Sciatic nerve (tissue), 2 donors: Measurements from ENCODE around the gene DALRD3. TPM values are rescaled to one million over a fixed set of nuclear protein-coding genes. Genes with fewer than 3 reads are reported as not detected.

Experiments
- ATAC-seq: fragments of 200-7000 bp; cut with Tn5 transposase; one replicate; pipeline ENCODE4 v1.9.1; 2020; ENCODE audit warnings: mild to moderate bottlenecking, moderate library complexity
- DNase-seq: peaks from one replicate; pipeline ENCODE4 v3.0.0-alpha.2; 2020; ENCODE audit warnings: low spot score
- intact Hi-C: fragments of 100-400 bp; cut with DNase I; formaldehyde crosslinking; loops from one replicate; pipeline ENCODE4 v1.14.2; 2022
- total RNA-seq: library from RNA; stranded (reverse); fragmentation: NEBNext Ultra II Directional; extraction: Animal tissue kit (Norgen Biotek cat#: 25700); gene quantifications from one replicate; pipeline ENCODE4 v1.2.1, GENCODE V29; 2021
- donor health status: DM: no; HTN: no; CAD: no.
- donor health status: DM: no; HTN: no; CAD: no.

Gene DALRD3
- total RNA-seq, 1 donor from 2014 or later, result 18.7 TPM

DNA sequence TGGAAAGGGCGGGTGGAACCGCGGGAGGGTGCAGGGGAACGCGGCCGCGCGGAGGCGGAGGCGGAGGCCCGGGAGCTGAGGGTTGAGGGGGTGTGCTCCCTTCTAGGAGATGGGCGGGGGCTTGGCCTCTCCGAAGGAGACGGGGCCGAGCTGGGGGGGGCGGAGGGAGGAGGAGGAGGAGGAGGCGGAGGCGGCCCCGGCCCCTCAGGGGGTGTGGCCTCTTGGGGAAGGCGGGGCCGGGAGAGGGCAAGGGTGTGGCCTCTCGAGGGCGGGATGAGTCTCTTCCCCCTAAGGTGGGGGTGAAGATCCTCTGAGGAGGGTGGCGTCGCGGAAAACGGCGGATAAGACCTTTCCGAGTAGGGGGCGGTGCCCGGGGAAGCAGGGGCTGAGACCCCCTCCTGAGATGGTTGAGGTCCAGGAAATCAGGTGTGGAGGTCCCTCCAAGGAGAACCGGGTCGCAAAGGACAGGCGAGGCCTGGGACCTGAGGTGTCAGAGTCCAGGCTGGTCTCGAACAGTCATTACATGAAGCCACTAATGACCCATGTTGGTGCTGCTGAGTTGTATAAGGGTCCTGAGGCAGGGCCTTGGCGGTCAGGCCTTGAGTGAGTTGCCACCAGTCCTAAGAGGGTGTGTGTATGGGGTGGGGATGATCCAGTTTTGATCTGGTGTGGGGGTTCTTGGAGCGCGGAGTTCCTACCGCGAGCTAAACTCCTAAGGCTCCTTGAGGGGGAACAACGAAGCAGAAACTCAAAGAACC is 10.4 kb downstream of the DALRD3 start:
- intact Hi-C loops, result no loop called here
- DNase-seq (peak; percentile 95), ATAC-seq (peak; percentile 88)

GRCh38 chr3:49007068-49007770 is 11.2 kb downstream of the DALRD3 start, which contains the start of gene WDR6:
Gene WDR6, plus strand, starts transcription at chr3:49007391. Its CDS starts 41 bp downstream, at chr3:49007432.
- intact Hi-C loops, result no loop called here
- peak; percentile 98 for DNase-seq
- ATAC-seq, result peak; percentile 95

DNA sequence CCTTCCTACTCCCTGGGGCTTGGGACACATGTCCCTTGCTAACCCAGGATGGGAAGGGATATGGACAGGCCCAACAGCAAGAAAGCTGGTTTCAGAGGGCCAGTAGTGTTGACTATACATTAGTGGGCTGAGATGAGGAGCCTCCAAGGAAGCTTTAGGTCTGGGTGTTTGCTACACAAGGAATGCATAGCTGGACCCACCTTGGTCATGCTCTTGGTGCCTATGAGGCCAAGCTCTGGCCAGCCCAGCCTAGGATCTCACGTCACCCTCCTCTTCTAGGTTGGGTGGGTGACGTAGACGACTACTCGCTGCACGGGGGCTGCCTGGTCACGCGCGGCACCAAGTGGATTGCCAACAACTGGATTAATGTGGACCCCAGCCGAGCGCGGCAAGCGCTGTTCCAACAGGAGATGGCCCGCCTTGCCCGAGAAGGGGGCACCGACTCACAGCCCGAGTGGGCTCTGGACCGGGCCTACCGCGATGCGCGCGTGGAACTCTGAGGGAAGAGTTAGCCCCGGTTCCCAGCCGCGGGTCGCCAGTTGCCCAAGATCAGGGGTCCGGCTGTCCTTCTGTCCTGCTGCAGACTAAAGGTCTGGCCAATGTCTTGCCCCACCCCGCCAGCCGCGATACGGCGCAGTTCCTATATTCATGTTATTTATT is 11.8 kb downstream of the DALRD3 start:
- intact Hi-C loops, result no loop called here
- DNase-seq (peak; percentile 81), ATAC-seq (peak; percentile 47)

DNA sequence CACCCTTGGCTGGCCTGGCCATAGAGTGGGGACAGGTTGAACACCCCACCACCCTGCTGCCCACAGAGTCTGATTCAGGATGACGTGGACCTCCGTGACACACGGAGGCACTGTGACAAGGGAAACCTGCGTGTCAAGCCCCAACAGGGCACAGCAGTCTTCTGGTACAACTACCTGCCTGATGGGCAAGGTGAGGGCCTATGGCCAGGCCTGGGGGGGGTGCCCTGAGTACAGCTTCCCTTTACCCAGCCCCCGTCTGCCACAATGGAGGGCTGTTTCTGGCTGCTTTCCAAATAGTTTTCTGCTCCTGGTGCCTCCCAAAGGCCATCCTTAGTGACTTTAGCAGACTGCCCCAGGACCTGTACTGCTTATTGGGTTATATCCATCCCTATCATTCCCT is 12.4 kb downstream of the DALRD3 start:
- intact Hi-C loops, result no loop called here
- ATAC-seq (no peak), DNase-seq (no peak)

- no peak for ATAC-seq
- intact Hi-C loops, result no loop called here
Measured at GRCh38 chr3:49005303-49005680, 13.1 kb downstream of the DALRD3 start.

DNA sequence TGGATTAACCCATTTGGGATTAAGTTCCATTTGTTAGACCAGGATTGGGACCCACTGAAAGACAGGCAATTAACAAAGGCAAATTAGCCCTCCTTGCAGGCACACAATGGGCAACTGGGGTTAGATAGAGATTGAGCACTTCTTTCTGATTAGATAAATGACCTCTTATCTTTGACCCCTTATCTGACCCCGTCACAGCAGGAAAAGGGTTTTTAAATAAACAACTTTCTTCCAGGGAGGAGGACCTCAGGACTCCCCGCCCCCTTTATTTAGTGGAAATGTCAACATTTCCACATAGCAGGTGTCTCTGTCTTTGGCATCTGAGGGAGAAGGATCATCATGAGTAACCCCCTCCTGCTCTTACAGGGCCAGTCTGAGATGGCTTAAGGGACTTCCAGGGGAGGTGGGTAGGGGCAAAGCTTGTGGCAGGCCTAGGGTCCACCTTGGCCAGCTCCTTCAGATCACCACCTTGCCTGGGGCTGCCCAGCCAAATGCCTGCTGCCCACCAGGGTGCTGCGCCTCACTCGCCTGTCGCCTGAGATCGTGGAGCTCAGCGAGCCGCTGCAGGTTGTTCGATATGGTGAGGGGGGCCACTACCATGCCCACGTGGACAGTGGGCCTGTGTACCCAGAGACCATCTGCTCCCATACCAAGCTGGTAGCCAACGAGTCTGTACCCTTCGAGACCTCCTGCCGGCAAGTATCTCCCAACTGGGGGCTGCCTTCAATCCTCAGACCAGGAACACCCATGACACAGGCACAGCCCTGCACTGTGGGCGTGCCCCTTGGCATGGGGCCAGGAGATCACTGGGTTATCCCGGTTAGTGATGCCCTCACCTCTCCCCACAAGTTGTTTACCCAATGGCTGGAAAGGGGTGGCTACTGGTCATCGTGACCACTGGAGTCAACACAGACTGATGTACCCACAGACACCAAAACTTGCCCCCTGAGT is 13.8 kb downstream of the DALRD3 start:
- ATAC-seq, result no peak
- intact Hi-C loops, result no loop called here
- DNase-seq, result no peak

More at GRCh38 chr3:49005303-49005680, 13.1 kb downstream of the DALRD3 start:
- no peak for DNase-seq

GRCh38 chr3:49001155-49001554 is 17.2 kb downstream of the DALRD3 start:
- DNase-seq (no peak), ATAC-seq (no peak)
- intact Hi-C loops, result no loop called here

DNA sequence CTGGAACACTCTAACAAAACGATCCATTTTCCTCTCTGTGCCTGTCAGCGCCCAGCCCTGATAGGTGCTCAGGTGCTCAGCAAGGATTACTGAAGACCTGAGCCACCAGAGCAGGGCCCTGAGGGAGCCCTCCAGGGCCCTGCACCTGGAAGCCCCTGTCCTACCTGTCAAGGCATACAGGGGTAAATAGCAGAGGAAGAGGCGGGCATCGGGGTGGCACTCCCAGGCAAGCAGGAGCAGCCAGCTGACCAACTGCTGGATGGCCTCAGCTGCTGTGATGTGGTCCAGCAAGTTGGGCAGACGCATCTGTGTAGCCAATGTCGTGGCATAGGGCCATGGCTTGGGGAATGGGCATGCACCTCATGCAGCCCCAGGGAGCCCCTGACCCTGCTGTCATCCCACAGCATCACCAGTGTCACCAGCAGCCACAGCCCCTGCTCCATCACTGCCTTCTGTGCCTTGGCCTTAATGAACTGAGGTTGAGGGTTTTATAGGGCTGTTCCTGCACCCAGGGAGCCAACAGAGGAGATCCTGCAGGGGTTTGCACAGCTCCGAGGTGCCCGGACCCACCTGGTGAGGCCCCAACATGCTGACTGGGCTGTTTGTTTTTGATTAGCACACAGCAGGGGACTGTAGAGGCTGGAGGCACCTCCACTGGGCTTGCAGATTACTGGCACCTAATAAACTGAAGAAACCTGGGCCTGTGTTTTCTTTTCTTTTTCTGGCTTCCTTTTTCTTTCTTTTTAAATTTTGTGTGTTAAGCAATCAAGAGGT is 19.1 kb downstream of the DALRD3 start:
- intact Hi-C loops, result no loop called here
- DNase-seq, result no peak
- no peak for ATAC-seq

DNA sequence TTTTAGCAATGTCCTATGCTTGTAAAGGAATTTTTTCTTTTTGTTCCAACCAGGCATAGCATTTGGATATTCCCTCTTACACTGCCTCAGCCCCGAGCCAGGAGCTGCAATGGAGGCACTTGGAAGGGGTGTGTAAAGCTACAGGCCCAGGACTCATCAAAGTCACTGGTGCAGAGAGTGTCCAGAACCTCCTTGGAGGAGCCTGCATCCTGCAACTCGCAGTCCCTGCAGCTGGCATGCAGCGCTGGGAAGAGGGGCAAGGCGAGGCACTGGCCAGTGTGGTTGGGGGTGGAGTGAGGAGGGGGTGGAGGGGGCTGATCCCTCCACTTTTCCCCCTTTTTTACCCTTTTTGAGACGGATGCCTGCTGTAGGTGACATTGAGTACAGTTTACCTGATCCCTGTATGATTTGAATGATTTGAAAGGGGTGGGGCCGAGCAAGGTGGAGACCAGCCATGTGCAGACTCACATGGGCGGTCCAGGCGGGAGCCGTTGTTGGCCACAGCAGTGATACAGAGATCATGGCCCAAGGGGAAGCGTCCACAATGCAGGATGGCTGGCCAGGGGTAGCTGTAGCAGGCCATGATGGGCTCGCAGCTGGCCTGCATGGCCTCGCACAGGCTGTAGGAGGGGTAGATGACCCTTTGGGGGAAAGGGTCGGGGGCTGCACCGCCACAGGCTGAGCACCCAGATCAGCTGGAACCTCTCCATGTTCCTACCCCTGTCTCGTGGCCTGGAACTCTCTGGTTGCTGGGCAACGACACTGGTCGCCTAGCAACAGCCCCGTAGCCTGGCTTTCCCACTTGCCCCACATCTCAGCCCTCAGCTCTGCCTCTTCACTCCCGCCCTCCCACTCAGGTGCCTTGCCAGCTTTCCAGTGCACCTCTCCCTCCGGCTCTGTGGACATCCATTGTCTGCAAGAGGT is 20.4 kb downstream of the DALRD3 start:
- ATAC-seq, result no peak
- no peak for DNase-seq

GRCh38 chr3:48997102-48997635 is 21.2 kb downstream of the DALRD3 start:
- intact Hi-C loops, result no loop called here
- no peak for DNase-seq
- ATAC-seq, result no peak

More for the DNA sequence above, 20.4 kb downstream of the DALRD3 start:
- intact Hi-C loops, result no loop called here

DNA sequence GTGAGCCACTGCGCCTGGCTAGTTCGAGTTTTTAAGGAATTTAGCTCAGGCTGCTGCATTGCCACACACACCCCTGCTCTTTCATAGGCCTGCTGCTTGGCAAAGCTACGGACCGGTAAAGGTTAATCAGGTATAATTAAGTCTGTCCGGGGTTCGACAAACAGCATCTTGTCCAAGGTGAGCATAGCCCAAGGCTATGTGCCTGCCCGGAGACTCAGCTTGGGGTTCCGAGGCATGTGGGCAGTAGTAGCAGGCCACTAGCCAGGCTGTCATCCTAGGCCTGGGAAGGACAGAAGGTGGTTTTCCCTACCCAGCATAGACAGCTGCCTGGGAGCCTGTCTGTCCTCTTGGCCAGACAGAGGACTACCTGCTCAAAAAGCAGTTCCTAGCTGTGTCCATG is 21.7 kb downstream of the DALRD3 start:
- no peak for DNase-seq
- no peak for ATAC-seq
- intact Hi-C loops, result no loop called here

DNA sequence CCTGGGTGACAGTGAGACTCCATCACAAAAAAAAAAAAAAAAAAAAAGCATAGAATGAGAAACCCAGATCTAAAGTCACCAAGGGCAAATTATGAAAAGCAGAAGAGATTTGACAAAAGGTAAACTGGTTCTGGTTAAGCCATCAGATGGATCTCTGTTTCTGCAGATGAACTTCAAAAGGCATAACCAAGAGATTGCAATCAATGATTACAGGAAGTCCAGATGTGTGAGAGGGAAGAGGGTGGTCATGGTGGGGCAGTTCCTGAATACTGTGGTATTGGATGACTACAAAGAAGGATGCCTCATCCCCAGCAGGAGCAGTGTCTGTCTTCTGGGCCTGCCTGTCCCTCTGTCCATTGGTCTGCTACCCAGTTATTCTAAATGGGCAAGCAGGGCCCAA is 24.5 kb downstream of the DALRD3 start:
- DNase-seq (no peak), ATAC-seq (no peak)
- intact Hi-C loops, result no loop called here

DNA sequence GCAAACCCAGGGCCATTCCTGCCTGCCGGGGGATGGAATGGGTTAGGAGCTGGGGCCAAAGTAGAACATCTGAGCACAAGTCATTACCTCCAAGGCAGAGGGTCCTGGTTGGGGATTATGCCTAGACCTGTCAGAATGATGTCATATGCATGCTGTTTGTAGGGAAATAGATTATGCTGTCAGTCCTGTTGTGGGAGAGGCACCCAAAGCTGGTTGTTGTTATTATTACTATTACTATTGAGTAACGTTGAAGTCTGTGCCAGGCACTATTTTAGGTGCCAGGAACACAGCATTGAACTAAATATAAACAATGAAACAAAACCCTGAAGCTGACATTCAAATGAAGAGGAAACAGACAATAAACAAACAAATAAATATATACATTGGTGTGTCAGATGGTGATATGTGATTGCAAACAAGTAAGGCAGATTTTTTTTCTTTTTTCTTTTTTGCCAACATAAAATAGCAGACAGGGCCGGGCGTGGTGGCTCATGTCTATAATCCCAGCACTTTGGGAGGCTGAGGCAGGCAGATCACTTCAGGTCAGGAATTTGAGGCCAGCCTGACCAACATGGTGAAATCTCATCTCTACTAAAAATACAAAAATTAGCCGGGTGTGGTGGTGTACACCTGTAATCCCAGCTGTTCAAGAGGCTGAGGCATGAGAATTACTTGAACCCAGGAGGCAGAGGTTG is 26.4 kb downstream of the DALRD3 start:
- intact Hi-C loops, result no loop called here
- DNase-seq (no peak), ATAC-seq (no peak)

GRCh38 chr3:48990636-48991469 is 27.5 kb downstream of the DALRD3 start:
- intact Hi-C loops, result no loop called here
- DNase-seq, result no peak
- no peak for ATAC-seq

DNA sequence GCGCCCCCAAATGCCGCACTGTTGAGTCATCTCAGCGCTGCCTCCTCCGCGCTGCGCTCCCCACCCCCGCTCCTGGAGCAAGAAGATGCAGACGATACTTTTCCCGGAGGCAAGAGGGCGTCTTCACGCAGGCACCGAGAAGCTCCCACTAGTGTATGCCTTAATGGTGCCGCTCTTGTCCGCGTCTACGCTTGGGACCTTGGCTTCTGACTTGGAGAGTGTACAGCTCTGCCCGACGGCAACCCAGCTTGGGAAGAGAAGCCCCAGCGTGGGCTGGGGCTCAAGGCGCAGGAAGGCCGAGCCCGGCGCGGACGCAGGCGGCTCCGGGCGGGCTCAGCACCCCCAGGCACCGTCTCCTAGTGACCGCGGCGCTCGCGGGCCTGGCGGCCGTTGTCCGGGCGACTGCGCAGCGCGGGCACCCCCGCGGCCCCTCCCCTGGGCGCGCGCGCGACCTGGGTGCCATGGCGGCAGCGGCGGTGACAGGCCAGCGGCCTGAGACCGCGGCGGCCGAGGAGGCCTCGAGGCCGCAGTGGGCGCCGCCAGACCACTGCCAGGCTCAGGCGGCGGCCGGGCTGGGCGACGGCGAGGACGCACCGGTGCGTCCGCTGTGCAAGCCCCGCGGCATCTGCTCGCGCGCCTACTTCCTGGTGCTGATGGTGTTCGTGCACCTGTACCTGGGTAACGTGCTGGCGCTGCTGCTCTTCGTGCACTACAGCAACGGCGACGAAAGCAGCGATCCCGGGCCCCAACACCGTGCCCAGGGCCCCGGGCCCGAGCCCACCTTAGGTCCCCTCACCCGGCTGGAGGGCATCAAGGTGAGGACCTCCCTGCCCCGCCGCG is 28.4 kb downstream of the DALRD3 start, which contains the start of gene P4HTM:
TSS of gene P4HTM (plus strand) at position 446 of the 840 bp plus-strand sequence. CDS start at position 462, 16 bp downstream.
- peak; percentile 92 for DNase-seq
- intact Hi-C loops, result no loop called here
- ATAC-seq, result peak; percentile 95
